ENCODE measurements around the gene KCNK4.
A peak's percentile ranks its signal among the peaks of the same experiment; 100 is the strongest.

The KCNK4 gene

DNA sequence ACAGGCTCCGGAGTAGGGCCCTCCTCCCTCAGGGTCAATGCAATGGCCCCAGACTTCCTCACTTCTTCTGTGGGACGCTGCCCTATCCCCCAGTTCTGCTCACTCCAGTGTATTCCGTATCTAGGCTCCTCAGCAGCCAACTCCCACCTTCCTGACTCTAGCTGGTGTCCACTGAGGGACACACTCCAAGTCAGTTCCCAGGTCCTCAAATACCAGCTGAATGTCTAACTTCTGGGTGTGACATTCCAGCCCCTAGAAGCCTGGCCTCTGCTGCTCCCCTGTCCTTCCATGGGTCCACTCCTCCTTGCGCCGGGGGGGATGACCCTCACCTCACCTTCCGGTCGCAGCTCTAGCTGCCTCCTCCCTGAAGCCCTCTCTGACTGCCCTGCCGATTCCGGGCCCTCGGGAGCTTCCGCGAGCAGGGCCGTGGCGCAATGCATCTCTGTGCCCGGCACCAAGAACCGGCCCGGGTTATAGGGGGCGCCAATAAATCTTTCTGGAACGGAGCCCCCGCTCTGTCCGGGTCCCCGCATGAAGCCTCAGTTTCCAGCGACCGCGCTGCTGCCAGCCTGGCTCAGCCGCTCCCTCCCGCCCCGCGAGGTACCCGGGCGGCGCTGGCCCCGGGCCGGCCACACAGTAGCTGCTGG is 22.1 kb upstream of the KCNK4 start:
- Histone ChIP-seq H3K27me3 (replicated peaks in 2 of 5; ENCODE audit: control insufficient read depth in 4 of 5, insufficient read depth in 5 of 5, low read length in 4 of 5) (no peaks in the 10 kb centered on the region), H3K4me1 (ENCODE audit: control extremely low read depth in 1 of 4, control insufficient read depth in 4 of 4, insufficient read depth in 4 of 4, low read length in 3 of 4) (peaks cover 4 to 51% (median 41%) of the 10 kb centered on the region in 4 experiments), H3K27ac (ENCODE audit: insufficient read depth in 1 of 2, low read depth in 1 of 2, low read length in 2 of 2, poor library complexity in 1 of 2, severe bottlenecking in 2 of 2) (peak overlapping the region; percentile 88 to 96), H3K9me3 (ENCODE audit: control extremely low read depth in 1 of 5, control insufficient read depth in 4 of 5, insufficient read depth in 2 of 5, low read depth in 1 of 5, low read length in 4 of 5) (no peaks in the 10 kb centered on the region), H3K36me3 (ENCODE audit: control insufficient read depth in 4 of 4, insufficient read depth in 4 of 4, low read length in 3 of 4) (peaks cover 0 to 26% (median 10%) of the 10 kb centered on the region in 4 experiments), H3K4me3 (ENCODE audit: control insufficient read depth in 1 of 7, extremely low read depth in 1 of 7, insufficient read depth in 4 of 7, low read depth in 2 of 7, low read length in 6 of 7) (peak overlapping the region; percentile 76 to 94 (median 86))
- CTCF ChIA-PET = interaction anchor here (0.8 to 11.4 kb wide), 10 partner anchors 10 to 63 kb away, joined by 3 to 106 read pairs (median 9); partner anchors contain the start of genes CATSPERZ, FERMT3, FKBP2 and PLCB3
- POLR2A ChIA-PET = interaction anchor here (0.5 to 3.9 kb wide), 7 partner anchors 16 to 291 kb away, joined by 3 to 30 read pairs (median 4); partner anchors contain the start of genes BAD, FERMT3, FKBP2 and GPR137
- peak in 2 of 3 donors; percentile 31 to 42 for DNase-seq
- 0% methylated on average over 31 of the region's 34 CpGs for WGBS (ENCODE audit: insufficient coverage)

DNA sequence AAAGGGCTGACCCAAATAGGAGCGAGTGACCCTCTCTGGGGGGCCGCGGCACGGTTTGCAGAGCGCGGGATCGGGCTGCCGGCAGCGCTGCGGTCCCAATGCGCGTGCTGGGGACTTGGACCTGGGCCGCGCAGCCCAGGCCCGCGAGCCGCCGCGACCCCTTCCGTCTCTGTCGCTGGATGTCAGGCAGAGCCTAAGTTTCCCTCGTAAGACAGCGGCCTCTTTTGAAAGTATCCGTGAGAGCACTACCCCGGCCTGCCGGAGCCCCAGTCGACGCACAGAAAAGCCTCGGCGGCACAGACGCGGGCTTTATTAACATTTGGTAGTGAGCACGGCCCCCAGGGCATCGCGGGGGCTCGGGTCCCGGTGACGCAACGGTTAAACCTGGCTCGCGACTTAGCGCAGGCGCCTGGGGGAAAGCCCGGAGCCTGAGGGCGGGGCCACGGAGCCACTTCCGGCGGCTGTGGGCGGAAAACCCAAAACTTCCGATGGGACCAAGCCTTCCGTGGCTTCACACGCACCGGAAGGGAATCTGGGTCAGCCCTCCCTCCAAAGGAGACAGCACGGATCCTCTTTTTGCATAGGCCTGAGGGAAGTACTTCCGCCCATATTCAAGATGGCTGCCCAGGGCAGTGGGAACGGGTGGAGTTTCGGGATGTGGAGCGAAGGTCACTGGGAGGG is 21.4 kb upstream of the KCNK4 start:
- Histone ChIP-seq H3K36me3 (ENCODE audit: control insufficient read depth in 4 of 4, insufficient read depth in 4 of 4, low read length in 3 of 4) (peaks cover 0 to 20% (median 6%) of the 10 kb centered on the region in 4 experiments), H3K4me1 (ENCODE audit: control extremely low read depth in 1 of 4, control insufficient read depth in 4 of 4, insufficient read depth in 4 of 4, low read length in 3 of 4) (peaks cover 4 to 51% (median 41%) of the 10 kb centered on the region in 4 experiments), H3K27me3 (replicated peaks in 2 of 5; ENCODE audit: control insufficient read depth in 4 of 5, insufficient read depth in 5 of 5, low read length in 4 of 5) (no peaks in the 10 kb centered on the region), H3K4me3 (ENCODE audit: control insufficient read depth in 1 of 7, extremely low read depth in 1 of 7, insufficient read depth in 4 of 7, low read depth in 2 of 7, low read length in 6 of 7) (peak overlapping the region; percentile 76 to 94 (median 86)), H3K27ac (ENCODE audit: insufficient read depth in 1 of 2, low read depth in 1 of 2, low read length in 2 of 2, poor library complexity in 1 of 2, severe bottlenecking in 2 of 2) (peak overlapping the region; percentile 88 to 96), H3K9me3 (ENCODE audit: control extremely low read depth in 1 of 5, control insufficient read depth in 4 of 5, insufficient read depth in 2 of 5, low read depth in 1 of 5, low read length in 4 of 5) (no peaks in the 10 kb centered on the region)
- CTCF ChIA-PET = interaction anchor here (0.8 to 11.4 kb wide), 10 partner anchors 11 to 64 kb away, joined by 3 to 106 read pairs (median 14); partner anchors contain the start of genes BAD, CATSPERZ, FERMT3 and FKBP2
- POLR2A ChIA-PET = interaction anchor here (0.6 to 3.9 kb wide), 8 partner anchors 15 to 1624 kb away, joined by 3 to 30 read pairs (median 8); partner anchors contain the start of genes BAD, FERMT3, FKBP2 and GPR137
- 0% methylated on average over 48 of the region's 58 CpGs for WGBS (ENCODE audit: insufficient coverage)
- peak; percentile 98 to 99 (median 99) for DNase-seq

DNA sequence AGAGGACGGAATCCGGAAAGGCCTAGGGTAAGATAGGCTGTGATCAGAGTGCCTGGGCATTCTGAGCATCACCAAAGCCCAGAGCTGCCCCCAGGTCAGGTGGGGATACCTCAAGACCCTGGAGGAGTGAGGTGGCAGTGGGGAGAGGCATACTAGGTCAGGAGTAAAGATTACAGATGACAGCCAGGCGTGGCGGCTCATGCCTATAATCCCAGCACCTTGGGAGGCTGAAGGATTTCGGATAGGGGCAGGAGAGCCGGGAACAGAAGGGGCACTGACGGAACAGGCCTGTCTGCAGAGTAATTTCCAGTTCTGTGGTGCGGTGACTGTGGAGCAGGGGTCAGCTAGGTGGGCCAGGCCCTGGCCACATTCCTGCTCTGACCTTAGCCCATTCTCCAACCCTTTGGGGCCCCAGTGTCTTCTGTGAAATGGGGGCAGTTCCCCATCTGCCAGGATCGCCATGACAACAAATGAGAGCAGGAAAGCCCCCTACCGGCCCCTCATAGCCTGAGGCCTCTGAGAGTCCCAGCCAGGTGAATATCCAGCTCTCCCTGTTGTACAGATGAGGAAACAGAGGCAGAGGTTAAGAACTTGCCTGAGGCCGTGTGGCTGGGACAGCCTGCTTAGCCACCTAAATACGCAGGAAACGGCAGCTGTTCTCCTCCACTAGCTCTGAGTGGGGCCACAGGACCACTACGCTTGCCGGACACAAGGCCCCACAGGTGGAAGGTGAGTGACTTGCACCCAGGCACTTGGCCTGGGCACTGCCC is 15.9 kb upstream of the KCNK4 start:
- H3K36me3 ChIP-seq (ENCODE audit: control insufficient read depth in 4 of 4, insufficient read depth in 4 of 4, low read length in 3 of 4) = peaks cover 4 to 29% (median 22%) of the 10 kb centered on the region in 4 experiments
- H3K4me1 ChIP-seq (ENCODE audit: control extremely low read depth in 1 of 4, control insufficient read depth in 4 of 4, insufficient read depth in 4 of 4, low read length in 3 of 4) = peaks cover 0 to 20% (median 16%) of the 10 kb centered on the region in 4 experiments
- WGBS (ENCODE audit: insufficient coverage) = 97% methylated on average over 15 of the region's 15 CpGs
- no peak for DNase-seq
- H3K9me3 ChIP-seq (ENCODE audit: control extremely low read depth in 1 of 5, control insufficient read depth in 4 of 5, insufficient read depth in 2 of 5, low read depth in 1 of 5, low read length in 4 of 5) = no peaks in the 10 kb centered on the region
- ChIA-PET POLR2A (interaction anchor here (0.6 kb wide), 1 partner anchor 22 kb away, joined by 5 read pairs; no protein-coding TSS in a partner anchor), CTCF (interaction anchor here (0.6 to 4.8 kb wide), 7 partner anchors 9 to 72 kb away, joined by 3 to 19 read pairs (median 4); partner anchors contain the start of genes BAD and CATSPERZ)
- H3K4me3 ChIP-seq (ENCODE audit: control insufficient read depth in 1 of 7, extremely low read depth in 1 of 7, insufficient read depth in 4 of 7, low read depth in 2 of 7, low read length in 6 of 7) = no peak overlapping the region
- H3K27ac ChIP-seq (ENCODE audit: insufficient read depth in 1 of 2, low read depth in 1 of 2, low read length in 2 of 2, poor library complexity in 1 of 2, severe bottlenecking in 2 of 2) = no peak overlapping the region
- H3K27me3 ChIP-seq (replicated peaks in 2 of 5; ENCODE audit: control insufficient read depth in 4 of 5, insufficient read depth in 5 of 5, low read length in 4 of 5) = no peaks in the 10 kb centered on the region

DNA sequence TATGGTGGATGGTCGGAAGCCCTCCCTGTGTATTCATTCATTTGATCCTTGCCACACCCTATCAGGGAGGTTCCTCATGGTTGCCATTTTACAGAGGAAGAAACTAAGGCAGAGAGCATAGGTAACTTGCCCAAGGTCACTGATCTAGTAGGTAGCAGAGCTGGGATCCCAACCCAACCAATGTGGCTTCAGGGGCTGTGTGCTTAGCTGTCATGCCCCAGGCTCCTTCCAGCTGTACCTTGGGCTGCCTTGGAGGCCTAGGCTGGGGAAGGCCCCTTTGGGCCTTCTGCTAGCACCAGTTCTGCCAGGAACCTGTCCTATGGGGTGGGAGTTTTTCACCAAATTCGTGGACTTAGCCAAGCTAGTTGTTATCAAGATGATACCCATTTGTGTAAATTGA is 15.3 kb upstream of the KCNK4 start:
- peaks cover 0 to 15% (median 10%) of the 10 kb centered on the region in 4 experiments for H3K4me1 ChIP-seq (ENCODE audit: control extremely low read depth in 1 of 4, control insufficient read depth in 4 of 4, insufficient read depth in 4 of 4, low read length in 3 of 4)
- ChIA-PET POLR2A (interaction anchor here (0.6 kb wide), 2 partner anchors 21 to 1618 kb away, joined by 3 to 5 read pairs; no protein-coding TSS in a partner anchor), CTCF (interaction anchor here (0.8 to 4.8 kb wide), 3 partner anchors 25 to 72 kb away, joined by 3 to 19 read pairs (median 4); partner anchors contain the start of gene CATSPERZ)
- H3K27ac ChIP-seq (ENCODE audit: insufficient read depth in 1 of 2, low read depth in 1 of 2, low read length in 2 of 2, poor library complexity in 1 of 2, severe bottlenecking in 2 of 2) = no peak overlapping the region
- WGBS (ENCODE audit: insufficient coverage) = 100% methylated on average over 1 of the region's 2 CpGs
- DNase-seq = no peak
- H3K27me3 ChIP-seq (replicated peaks in 2 of 5; ENCODE audit: control insufficient read depth in 4 of 5, insufficient read depth in 5 of 5, low read length in 4 of 5) = no peaks in the 10 kb centered on the region
- peaks cover 4 to 29% (median 22%) of the 10 kb centered on the region in 4 experiments for H3K36me3 ChIP-seq (ENCODE audit: control insufficient read depth in 4 of 4, insufficient read depth in 4 of 4, low read length in 3 of 4)
- H3K4me3 ChIP-seq (ENCODE audit: control insufficient read depth in 1 of 7, extremely low read depth in 1 of 7, insufficient read depth in 4 of 7, low read depth in 2 of 7, low read length in 6 of 7) = no peak overlapping the region
- H3K9me3 ChIP-seq (ENCODE audit: control extremely low read depth in 1 of 5, control insufficient read depth in 4 of 5, insufficient read depth in 2 of 5, low read depth in 1 of 5, low read length in 4 of 5) = no peaks in the 10 kb centered on the region

DNA sequence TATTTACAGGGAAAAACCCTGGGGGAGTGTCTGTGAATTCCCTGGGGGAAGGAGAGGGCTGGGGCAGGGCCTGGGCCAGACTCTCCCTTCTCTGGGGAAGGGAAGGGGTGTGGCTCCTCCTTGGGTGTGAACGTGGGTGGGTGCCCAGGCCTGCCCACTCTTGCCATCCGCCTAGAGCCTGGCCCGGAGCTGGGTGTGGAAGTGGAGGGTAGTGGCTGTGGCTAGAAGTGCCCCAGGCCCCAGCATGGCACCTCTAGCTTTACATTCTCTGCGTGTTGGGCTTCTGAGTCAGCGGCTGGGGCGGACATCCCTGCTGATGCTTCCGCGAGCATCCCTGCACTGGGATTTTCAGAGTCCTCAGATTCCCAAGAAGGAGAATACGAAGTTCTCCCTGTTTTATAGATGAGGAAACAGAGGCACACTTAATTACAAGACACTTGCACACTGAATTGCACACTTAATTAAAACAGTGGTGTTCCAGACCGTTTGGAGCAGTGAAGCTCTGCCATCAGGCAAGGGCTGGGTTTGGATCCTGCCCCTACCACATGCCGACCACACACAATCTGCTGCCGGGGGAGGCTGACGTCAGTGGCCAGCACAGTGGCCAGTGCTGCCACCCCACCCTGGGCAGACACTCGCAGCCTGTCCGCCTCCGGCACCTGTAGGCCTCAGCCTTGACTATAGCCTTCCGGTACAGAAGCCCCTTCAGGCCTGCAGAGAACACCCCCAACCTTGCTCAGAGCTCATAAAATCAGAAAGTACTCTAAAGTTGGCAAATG is 14.3 kb upstream of the KCNK4 start:
- Histone ChIP-seq H3K27ac (ENCODE audit: insufficient read depth in 1 of 2, low read depth in 1 of 2, low read length in 2 of 2, poor library complexity in 1 of 2, severe bottlenecking in 2 of 2) (no peak overlapping the region), H3K4me1 (ENCODE audit: control extremely low read depth in 1 of 4, control insufficient read depth in 4 of 4, insufficient read depth in 4 of 4, low read length in 3 of 4) (peaks cover 0 to 9% (median 5%) of the 10 kb centered on the region in 4 experiments), H3K36me3 (ENCODE audit: control insufficient read depth in 4 of 4, insufficient read depth in 4 of 4, low read length in 3 of 4) (peaks cover 4 to 33% (median 24%) of the 10 kb centered on the region in 4 experiments), H3K9me3 (ENCODE audit: control extremely low read depth in 1 of 5, control insufficient read depth in 4 of 5, insufficient read depth in 2 of 5, low read depth in 1 of 5, low read length in 4 of 5) (no peaks in the 10 kb centered on the region), H3K27me3 (replicated peaks in 2 of 5; ENCODE audit: control insufficient read depth in 4 of 5, insufficient read depth in 5 of 5, low read length in 4 of 5) (no peaks in the 10 kb centered on the region), H3K4me3 (ENCODE audit: control insufficient read depth in 1 of 7, extremely low read depth in 1 of 7, insufficient read depth in 4 of 7, low read depth in 2 of 7, low read length in 6 of 7) (no peak overlapping the region)
- ChIA-PET CTCF (interaction anchor here (0.6 to 4.8 kb wide), 7 partner anchors 9 to 48 kb away, joined by 3 to 19 read pairs (median 3); partner anchors contain the start of genes CATSPERZ and GPR137), POLR2A (no interaction called here)
- no peak for DNase-seq
- WGBS (ENCODE audit: insufficient coverage) = 99% methylated on average over 14 of the region's 17 CpGs
